IPS-20b (cell line): ENCODE data around the gene TMEM204.
"Not testable (repeated sequence)": the region's sequence is repeated elsewhere in the genome, so short reads cannot be mapped to it uniquely, and the experiment has no call there.

Experiments
- H3K27ac ChIP-seq: one replicate; pipeline ENCODE4 v1.5.1; 2013; ENCODE audit warnings: low read length
- H3K27me3 ChIP-seq: 2 replicates; pipeline ENCODE4 v1.6.1; 2013; ENCODE audit warnings: mild to moderate bottlenecking, low read length, inconsistent platforms; ENCODE audit not compliant: insufficient read depth
- H3K36me3 ChIP-seq: 2 replicates; pipeline ENCODE4 v1.6.1; 2013; ENCODE audit warnings: low read depth, mild to moderate bottlenecking, inconsistent platforms, low read length, moderate library complexity; ENCODE audit not compliant: insufficient read depth
- H3K4me1 ChIP-seq: 2 replicates; pipeline ENCODE4 v1.6.1; 2013; ENCODE audit warnings: mild to moderate bottlenecking, control low read depth, inconsistent platforms, low read length, moderate library complexity; ENCODE audit not compliant: insufficient read depth
- H3K4me3 ChIP-seq: 2 replicates; pipeline ENCODE4 v1.5.1; 2013; ENCODE audit warnings: mild to moderate bottlenecking, low read length, inconsistent platforms
- H3K9ac ChIP-seq: 2 replicates; pipeline ENCODE4 v1.6.1; 2013; ENCODE audit warnings: low read depth, mild to moderate bottlenecking, inconsistent platforms, low read length, moderate library complexity
- H3K9me3 ChIP-seq: 2 replicates; pipeline ENCODE4 v1.6.1; 2013; ENCODE audit warnings: mild to moderate bottlenecking, low read depth, low read length, inconsistent platforms; ENCODE audit not compliant: insufficient read depth

TMEM204 gene

DNA sequence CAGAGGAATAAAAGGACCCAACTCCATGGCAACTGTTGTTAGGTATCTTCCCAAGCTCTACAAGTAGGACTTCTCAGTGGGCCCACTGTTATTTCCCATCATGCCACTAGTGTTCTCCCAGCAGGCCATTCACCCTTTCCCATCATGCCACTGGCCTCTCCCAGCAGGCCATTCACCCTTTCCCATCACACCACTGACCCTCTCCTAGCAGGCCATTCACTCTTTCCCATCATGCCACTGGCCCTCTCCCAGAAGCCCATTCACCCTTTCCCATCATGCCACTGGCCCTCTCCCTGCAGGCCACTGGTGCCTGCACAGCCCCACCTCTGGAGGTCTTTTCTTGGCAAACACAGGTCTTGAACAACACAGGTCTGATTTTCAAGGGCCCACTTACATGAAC is 42.1 kb downstream of the TMEM204 start:
- Histone ChIP-seq H3K4me3 (no peak overlapping the region), H3K4me1 (no peaks in the 10 kb centered on the region), H3K9me3 (no peaks in the 10 kb centered on the region), H3K27ac (no peak overlapping the region), H3K9ac (no peak overlapping the region), H3K36me3 (peaks cover 20% of the 10 kb centered on the region; the same call in 1 of the 2 replicates), H3K27me3 (no peaks in the 10 kb centered on the region)

DNA sequence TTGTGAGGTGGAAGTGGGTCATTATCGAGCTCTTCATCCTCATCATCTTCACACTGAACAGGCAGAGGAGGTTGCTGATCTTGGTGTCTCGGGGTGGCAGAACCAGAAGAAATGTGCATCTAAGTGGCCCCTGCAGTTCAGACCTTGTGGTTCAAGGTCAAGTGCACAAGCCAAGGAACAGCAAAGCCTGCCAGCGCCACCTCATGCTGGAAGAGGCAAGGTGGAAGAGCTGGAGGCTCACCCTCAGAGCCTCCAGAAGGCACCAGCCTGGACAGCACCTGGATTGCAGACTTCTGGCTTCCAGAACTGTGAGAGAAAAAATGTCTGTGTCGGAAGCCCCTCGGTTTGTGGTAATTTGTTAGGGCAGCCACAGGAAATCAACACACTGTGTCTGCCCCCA is 45.7 kb downstream of the TMEM204 start:
- Histone ChIP-seq H3K36me3 (peaks cover 34% of the 10 kb centered on the region; the same call in 1 of the 2 replicates), H3K9me3 (no peaks in the 10 kb centered on the region), H3K27ac (no peak overlapping the region)

GRCh38 chr16:1580256-1580655 is 46.8 kb downstream of the TMEM204 start:
- no peaks in the 10 kb centered on the region for H3K4me1 ChIP-seq
- H3K9me3 ChIP-seq: no peaks in the 10 kb centered on the region
- no peak overlapping the region for H3K9ac ChIP-seq
- no peaks in the 10 kb centered on the region for H3K27me3 ChIP-seq
- H3K36me3 ChIP-seq: peaks cover 43% of the 10 kb centered on the region
- no peak overlapping the region for H3K4me3 ChIP-seq
- no peak overlapping the region for H3K27ac ChIP-seq

More for the DNA sequence above, 45.7 kb downstream of the TMEM204 start:
- no peaks in the 10 kb centered on the region for H3K4me1 ChIP-seq
- no peaks in the 10 kb centered on the region for H3K27me3 ChIP-seq
- no peak overlapping the region for H3K9ac ChIP-seq
- H3K4me3 ChIP-seq: no peak overlapping the region

GRCh38 chr16:1580956-1581355 is 47.5 kb downstream of the TMEM204 start:
- no peak overlapping the region for H3K27ac ChIP-seq
- H3K4me1 ChIP-seq: no peaks in the 10 kb centered on the region
- no peaks in the 10 kb centered on the region for H3K27me3 ChIP-seq
- no peak overlapping the region for H3K4me3 ChIP-seq
- H3K36me3 ChIP-seq: peaks cover 45% of the 10 kb centered on the region
- no peak overlapping the region for H3K9ac ChIP-seq
- no peaks in the 10 kb centered on the region for H3K9me3 ChIP-seq

- Histone ChIP-seq H3K4me1 (no peaks in the 10 kb centered on the region), H3K9me3 (no peaks in the 10 kb centered on the region), H3K36me3 (peaks cover 54% of the 10 kb centered on the region), H3K4me3 (no peak overlapping the region), H3K27ac (no peak overlapping the region), H3K27me3 (no peaks in the 10 kb centered on the region), H3K9ac (no peak overlapping the region)
These were observed 48.3 kb downstream of the TMEM204 start for GRCh38 chr16:1581804-1582203.

DNA sequence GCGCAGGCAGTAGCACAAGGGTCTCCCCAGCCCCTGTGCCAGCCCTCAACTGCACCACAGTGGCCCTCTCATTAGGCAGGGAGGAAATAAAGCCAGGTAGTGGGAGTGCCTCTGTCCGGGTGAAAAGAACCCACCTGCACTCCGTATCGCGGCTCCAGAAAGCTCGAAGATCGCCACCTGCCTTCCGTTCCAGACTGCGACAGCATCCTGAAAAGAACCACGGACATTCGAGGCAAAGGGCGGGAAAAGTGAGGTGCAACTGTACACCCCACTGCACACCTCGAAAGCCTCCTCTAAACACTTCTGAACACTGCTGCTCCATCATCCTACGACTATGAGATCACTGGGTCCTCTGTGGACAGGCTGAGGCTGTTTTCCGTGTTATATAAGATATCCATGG is 49.7 kb downstream of the TMEM204 start:
- no peak overlapping the region for H3K27ac ChIP-seq
- H3K36me3 ChIP-seq: peaks cover 57% of the 10 kb centered on the region
- H3K27me3 ChIP-seq: no peaks in the 10 kb centered on the region

GRCh38 chr16:1584926-1585484 is 51.5 kb downstream of the TMEM204 start:
- H3K9me3 ChIP-seq: no peaks in the 10 kb centered on the region
- no peaks in the 10 kb centered on the region for H3K27me3 ChIP-seq
- no peak overlapping the region for H3K4me3 ChIP-seq
- no peaks in the 10 kb centered on the region for H3K4me1 ChIP-seq
- H3K27ac ChIP-seq: no peak overlapping the region
- peaks cover 52% of the 10 kb centered on the region for H3K36me3 ChIP-seq
- H3K9ac ChIP-seq: no peak overlapping the region

More for the DNA sequence above, 49.7 kb downstream of the TMEM204 start:
- H3K9ac ChIP-seq: no peak overlapping the region
- no peak overlapping the region for H3K4me3 ChIP-seq
- H3K9me3 ChIP-seq: no peaks in the 10 kb centered on the region
- no peaks in the 10 kb centered on the region for H3K4me1 ChIP-seq

GRCh38 chr16:1590366-1590765 is 56.9 kb downstream of the TMEM204 start:
- H3K9ac ChIP-seq: no peak overlapping the region
- H3K4me3 ChIP-seq: no peak overlapping the region
- H3K36me3 ChIP-seq: peaks cover 13% of the 10 kb centered on the region
- no peak overlapping the region for H3K27ac ChIP-seq
- H3K4me1 ChIP-seq: no peaks in the 10 kb centered on the region
- no peaks in the 10 kb centered on the region for H3K27me3 ChIP-seq
- no peaks in the 10 kb centered on the region for H3K9me3 ChIP-seq

GRCh38 chr16:1590930-1591705 is 57.7 kb downstream of the TMEM204 start:
- H3K9ac ChIP-seq: no peak overlapping the region

DNA sequence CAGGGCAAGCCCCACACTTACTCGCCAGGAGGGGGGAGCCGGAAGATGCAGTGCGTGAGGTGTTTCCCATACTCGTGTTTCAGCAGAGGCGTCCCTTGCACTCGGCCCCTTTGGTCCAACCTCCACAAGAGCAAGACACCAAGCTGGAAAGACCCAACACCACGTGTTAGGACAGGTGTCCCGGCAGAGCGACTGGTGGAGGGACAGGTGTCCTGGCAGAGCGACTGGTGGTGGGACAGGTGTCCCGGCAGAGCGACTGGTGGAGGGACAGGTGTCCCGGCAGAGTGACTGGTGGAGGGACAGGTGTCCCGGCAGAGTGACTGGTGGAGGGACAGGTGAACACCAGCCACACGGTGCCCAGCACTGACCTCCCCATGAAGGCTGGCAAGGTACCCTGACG is 59.0 kb downstream of the TMEM204 start:
- no peak overlapping the region for H3K9ac ChIP-seq
- no peaks in the 10 kb centered on the region; the same call in none of the 2 replicates for H3K36me3 ChIP-seq
- H3K27ac ChIP-seq: no peak overlapping the region
- no peaks in the 10 kb centered on the region for H3K4me1 ChIP-seq
- H3K4me3 ChIP-seq: no peak overlapping the region
- H3K9me3 ChIP-seq: no peaks in the 10 kb centered on the region
- H3K27me3 ChIP-seq: no peaks in the 10 kb centered on the region

More at GRCh38 chr16:1590930-1591705, 57.7 kb downstream of the TMEM204 start:
- Histone ChIP-seq H3K4me1 (no peaks in the 10 kb centered on the region), H3K27ac (no peak overlapping the region), H3K36me3 (peaks cover 10% of the 10 kb centered on the region), H3K4me3 (no peak overlapping the region), H3K9me3 (no peaks in the 10 kb centered on the region), H3K27me3 (no peaks in the 10 kb centered on the region)

DNA sequence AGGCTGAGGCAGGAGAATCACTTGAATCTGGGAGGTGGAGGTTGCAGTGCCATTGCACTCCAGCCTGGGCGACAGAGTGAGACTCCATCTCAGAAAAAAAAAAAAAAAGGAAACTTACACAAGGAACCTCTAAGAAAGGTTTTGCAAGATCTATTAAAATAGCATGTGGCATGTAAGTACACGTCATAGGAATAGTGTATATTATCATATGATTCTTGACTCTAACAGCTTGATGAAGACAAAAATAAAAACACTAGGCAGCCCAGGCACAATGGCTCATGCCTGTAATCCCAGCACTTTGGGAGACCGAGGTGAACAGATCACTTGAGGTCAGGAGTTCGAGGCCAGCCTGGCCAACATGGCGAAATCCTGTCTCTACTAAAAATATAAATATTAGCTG is 62.0 kb downstream of the TMEM204 start:
- H3K36me3 ChIP-seq: not testable (repeated sequence)

GRCh38 chr16:1596516-1596915 is 63.0 kb downstream of the TMEM204 start:
- Histone ChIP-seq H3K9me3 (peaks cover 3% of the 10 kb centered on the region; the same call in 1 of the 2 replicates), H3K4me3 (no peak overlapping the region), H3K27ac (no peak overlapping the region), H3K9ac (no peak overlapping the region), H3K4me1 (no peaks in the 10 kb centered on the region), H3K27me3 (no peaks in the 10 kb centered on the region), H3K36me3 (peaks cover 11% of the 10 kb centered on the region)

More for the DNA sequence above, 62.0 kb downstream of the TMEM204 start:
- not testable (repeated sequence) for H3K4me3 ChIP-seq, H3K4me1 ChIP-seq, H3K27ac ChIP-seq, H3K9me3 ChIP-seq, H3K9ac ChIP-seq, H3K27me3 ChIP-seq
